HG03196 (cell line): ENCODE data around the gene FAM124A.
"Not testable (repeated sequence)": the region's sequence is repeated elsewhere in the genome, so short reads cannot be mapped to it uniquely, and the experiment has no call there.

ENCODE experiments used
- ATAC-seq: cut with Tn5 transposase; IDR thresholded peaks from one replicate; pipeline ENCODE4 v1.9.1; 2021; ENCODE audit not compliant: unreplicated experiment

Gene FAM124A

DNA sequence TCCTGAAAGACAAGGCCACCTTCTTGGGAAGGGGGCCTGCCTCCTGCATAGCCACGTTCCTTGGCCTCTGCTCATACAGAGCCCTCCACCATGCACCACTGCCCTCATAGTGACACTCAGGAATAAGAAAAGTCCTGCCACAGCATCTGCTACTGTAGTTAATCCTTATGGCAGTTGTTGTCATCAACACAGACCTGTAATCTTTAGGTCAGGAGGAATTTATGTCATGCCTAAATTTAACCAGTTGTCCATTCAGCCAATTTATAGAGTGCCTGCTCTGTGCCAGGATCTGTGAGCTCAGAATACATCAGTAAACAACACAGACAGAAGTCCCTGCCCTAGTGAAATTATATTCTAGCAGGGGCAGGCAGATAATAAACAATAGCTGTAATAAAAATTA is 44.4 kb downstream of the FAM124A start:
- no peak for ATAC-seq

DNA sequence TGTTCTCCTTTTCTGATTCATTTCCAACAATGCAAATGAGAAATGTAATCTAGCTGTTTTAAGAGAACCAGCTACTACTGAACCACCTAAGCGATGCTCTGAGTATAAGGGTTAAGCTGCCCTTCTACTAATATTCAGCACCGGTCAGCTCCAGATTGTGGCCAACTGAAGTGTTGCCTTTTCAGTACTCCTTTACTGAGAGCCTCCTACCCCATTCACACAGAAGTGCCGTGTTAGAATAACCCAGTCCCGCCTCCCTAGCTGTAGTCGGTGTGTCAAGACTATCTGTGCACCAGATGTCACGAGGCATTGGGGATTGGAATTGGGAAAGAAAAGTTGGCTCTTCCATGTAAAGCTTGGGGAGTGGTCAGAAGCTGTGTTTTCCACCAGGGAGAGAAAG is 45.4 kb downstream of the FAM124A start:
- ATAC-seq: no peak

DNA sequence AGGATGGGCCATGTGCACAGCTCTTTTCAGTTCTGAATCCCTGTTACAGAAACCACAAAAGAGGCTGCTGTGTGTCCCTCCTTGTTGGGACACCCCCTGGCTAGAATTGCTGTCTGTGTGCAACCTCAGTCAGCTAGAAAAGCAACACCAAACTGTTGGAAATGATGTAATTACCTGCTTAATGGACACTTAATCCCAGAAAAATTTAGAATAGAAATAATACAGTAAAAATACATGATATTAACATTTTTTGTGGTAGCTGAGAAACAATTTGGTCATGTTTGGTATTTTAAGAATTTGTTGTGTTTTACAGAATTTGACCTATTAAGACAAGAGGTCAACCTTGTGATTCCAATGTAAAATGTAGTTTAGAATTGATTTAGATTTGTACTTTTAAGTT is 46.8 kb downstream of the FAM124A start:
- no peak for ATAC-seq

DNA sequence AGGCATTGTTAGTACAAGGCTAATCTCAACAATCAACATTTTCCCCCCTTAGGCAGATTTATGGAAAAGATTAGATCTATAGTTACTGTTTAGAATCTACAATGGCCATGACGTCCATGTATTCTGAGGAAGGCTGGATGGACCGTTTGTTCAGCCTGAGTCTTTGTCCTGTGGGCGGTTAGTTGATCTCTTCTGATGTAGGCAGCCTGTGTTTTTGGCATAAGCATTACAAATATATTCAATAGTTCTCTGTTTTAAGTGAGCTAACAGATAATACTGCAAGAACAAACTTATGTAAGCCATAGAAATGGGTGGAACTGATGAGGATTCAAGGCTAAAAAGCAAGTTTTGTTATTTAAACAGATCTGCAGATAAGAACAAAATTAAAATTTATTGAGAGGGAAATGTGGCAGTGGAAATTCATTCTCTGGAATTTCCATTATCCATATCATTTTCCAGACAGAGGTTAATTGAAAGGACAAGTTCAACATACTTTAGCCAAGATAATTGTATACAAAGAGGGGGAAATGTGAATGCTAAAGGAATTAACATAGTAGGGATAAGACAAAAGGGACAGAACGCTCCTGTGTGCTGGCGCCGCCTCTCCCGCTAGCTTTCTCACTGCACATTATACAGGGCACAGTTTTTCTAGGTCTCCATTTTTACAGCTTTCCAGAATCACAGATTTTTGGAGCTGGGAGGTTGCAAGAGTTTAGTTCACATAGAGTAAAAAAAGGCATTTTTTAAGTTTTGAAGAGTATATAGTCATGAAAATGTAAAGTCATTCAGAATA is 48.6 kb downstream of the FAM124A start:
- ATAC-seq: no peak

DNA sequence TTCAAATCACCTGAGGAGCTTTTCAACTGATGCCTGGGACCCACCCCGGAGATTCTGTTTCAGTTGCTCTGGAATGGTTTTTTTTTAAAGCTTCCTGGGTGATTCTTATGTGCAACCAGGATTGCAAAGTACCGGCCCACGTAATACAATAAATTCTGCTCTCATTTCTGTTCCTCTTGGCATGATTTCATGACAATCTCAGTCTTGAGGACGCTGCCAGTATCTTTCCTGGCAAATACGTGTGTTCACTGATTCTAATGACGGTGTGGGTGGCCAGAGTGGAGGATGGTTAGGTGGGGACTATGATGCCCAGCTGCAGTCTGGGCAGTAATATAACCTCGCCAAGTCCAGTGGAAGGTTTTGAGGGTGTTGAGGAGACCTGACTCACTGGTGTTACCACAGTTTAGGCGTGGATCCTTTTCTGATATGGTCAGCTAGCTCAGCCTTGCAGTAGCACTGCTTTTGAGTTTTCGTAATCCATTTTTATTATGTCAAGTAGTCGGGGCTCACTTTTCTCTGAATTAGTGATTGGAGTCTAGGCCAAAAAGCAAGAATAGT is 49.4 kb downstream of the FAM124A start:
- no peak for ATAC-seq

DNA sequence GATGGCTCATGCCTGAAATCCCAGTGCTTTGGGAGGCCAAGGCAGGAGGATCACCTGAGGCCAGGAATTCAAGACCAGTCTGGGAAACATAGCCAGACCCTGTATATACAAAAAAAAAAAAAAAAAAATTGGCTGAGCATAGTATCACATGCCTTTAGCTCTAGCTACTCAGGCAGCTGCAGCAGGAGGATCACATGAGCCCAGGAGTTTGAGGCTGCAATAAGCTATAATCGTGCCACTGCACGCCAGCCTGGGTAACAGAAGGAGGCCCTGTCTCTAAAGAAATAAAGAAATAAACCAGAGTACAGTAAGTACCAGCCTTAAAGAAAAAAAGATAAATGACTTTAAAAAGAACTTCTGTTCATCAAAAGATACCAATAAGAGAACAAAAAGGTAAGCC is 52.9 kb downstream of the FAM124A start:
- ATAC-seq: no peak

DNA sequence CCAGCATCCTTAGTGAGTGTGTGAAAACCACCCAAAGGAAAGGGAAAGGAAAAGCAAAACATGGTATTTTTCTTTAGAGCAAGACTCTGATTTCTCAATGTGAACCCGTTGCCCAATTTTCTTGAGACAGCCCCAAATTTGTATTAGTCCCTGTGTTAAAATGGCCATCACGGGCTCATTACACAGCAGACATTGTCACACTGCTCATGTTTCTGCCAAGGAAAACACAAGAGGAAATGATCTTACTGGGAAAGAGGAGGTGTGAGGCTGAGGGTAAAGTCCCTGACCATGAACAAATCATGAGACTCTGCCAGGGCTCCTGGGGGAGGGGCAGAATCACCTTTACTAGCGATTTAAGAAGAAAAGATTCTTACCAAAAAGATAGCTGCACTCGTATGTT is 54.4 kb downstream of the FAM124A start:
- no peak for ATAC-seq

DNA sequence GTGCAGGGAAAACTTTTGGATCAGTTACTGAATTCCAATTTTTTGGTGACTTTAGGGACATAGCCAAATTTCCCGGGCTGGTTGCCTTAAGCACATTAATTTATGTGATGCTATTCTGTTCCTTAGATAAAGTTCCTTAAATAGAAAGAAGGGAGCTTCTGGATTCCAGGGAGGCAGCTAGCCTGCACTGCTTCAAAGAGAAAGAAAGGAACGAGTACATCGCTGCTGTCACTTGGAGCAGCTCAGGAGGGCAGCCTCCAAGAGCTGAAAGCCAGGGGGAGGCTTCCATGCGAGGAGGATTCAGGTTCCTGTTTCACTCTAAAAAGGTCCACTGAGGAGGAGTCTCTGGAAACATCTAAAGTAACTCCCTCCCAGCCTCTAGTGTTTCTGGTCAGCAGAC is 55.7 kb downstream of the FAM124A start:
- no peak for ATAC-seq

DNA sequence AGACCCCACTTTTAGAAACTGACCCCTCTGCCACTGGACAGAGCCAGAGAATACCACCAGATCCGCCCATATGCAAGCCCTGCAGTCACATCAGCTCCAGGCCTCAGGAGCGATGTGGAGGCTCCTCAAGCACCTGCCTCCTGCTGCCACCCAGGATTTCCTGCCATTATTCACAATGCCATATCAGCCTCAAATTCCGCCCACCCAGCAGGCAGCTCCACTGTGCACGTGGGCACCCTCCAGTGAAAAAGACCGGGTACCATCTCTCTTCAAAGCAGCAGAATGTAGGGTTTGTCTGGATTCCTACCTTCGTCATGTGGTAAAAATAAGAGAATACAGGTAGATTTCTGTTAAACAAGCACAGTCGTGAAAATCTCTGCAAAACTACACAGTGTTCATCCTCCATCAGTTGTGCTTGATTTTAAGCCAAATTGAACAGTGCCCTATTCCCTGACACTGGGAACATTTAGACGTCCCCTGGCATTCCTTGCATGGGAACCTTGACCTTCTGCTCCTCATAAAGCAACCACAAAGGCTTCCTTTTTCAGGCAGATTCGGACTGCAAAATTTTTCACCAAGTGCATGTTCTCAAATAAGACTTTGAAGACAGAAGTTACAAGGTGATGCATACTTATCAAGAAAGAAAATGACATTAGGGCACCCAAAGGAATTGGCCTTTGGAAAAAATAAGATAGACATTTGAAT is 56.4 kb downstream of the FAM124A start:
- no peak for ATAC-seq

DNA sequence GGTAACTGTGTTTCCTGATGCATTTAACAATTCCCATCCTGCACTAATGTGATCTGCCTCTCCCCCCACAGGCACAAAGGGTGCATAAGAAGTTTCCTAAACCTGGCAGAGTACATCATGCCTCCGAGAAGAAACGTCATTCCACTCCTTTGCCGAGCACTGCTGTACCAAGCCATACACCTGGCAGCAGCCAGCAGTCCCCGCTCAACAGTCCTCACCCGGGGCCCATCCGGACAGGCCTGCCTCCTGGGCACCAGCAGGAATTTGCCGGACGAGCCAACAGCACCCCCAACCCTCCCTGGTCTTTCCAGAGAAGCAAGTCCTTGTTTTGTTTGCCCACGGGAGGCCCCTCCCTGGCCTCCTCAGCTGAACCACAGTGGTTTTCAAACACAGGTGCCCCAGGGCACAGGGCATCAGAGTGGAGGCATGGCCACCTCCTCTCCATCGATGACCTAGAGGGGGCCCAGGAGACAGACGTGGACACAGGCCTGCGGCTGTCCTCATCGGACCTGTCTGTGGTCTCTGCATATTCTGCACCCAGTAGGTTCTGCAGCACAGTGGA is 58.3 kb downstream of the FAM124A start:
- ATAC-seq: no peak

DNA sequence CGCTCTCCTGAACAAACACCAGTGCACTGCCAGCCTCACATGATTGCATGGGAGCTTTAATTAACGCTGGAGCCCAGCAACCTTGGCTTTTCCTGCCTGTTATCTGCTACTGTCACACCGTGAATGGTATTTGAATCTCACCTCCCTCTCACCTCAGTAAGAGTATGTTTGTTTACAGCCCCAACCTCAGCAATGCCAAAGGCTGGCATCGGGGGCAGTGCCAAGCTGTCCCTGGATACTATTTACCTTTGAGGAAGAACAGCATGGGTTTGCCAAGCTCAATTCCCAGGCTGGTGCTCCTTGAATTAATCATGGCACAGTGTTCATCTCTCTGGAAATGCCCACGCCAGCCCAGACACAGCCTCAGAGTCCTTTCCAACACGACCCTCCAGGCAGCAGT is 60.1 kb downstream of the FAM124A start:
- ATAC-seq: no peak

DNA sequence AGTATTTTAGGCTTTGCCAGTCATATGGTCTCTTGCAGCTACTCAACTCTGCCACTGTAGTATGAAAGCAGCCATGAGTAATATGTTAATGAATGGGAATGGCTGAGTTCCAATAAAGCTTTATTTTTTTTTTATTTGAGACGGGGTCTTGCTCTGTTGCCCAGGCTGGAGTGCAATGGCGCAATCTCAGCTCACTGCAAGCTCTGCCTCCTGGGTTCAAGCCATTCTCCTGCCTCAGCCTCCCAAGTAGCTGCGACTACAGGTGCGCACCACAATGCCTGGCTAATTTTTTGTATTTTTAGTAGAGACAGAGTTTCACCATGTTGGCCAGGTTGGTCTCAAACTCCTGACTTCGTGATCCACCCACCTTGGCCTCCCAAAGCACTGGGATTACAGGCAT is 60.7 kb downstream of the FAM124A start:
- ATAC-seq: not testable (repeated sequence)

DNA sequence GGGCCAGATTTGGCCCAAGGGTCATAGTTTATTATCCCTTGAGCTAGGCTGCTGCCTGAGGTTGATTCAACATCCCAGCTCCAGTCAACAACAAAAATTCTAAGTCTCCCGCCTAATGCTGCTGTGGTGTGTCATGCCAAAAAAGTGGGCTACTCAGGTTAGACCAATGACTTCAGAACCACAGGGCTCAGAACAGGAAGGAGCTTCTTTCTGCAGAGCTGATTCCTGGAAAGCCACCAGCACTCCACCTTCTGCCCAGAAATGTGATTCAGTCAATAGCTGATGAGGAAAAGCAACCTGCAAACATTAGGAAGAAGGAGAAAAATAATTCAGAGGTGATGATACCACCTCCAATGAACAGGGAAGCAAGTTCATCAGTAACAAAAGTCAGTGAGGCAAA is 61.2 kb downstream of the FAM124A start:
- no peak for ATAC-seq

DNA sequence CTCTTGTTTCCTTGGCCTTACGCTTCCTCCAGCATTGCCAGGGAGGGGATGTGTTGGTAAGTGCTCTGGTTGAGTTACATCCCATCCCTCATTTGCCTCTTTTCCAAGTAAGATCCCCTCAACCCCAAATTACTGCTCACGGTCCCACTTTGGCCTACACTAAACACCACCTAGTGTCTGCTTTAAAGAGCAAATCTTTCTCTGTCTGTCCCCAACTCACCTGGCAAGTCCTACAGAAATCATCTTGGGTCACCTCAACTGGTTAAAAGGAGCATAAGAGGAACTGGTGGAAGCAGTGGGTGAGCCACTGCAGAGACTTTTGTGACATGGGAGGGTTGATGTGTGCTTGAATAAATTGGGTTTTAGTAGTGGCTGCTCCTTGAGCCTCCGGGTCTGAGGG is 62.1 kb downstream of the FAM124A start:
- ATAC-seq: no peak

DNA sequence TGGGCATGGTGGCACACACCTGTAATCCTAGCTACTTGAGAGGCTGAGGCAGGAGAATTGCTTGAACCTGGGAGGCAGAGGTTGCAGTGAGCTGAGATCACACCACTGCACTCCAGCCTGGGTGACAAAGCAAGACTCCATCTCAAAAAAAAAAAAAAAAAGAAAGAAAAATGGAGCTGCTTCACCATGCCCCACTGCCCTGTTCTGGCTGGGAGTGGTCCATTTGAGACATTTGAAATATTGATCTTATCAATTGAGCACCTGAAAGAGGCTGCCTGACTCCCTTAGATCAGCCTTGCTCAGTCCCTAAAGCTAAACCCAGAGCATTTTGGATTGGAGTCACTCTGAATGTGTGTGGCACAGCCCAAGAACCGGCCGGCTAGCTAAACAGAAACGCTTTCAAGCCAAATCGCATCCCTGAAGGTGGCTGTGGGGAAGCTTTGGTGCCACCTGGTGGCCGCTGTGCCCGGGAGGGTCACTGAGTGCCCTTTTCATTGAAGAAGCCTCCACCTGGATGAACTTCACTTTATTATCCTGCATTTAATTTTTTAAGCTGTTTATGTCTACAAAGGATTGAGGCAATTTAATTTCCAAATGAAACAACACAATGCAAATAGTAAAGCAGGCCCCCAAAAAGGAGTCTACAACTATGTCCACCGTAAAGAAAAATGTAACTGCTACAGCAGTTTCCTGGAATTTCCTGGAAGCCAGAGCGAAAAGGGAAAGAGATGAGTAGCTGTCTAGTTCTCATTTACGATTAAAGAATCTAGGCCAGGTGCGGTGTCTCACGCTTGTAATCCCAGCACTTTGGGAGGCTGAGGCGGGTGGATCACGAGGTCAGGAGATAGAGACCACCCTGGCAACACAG is 64.2 kb downstream of the FAM124A start:
- no peak for ATAC-seq

DNA sequence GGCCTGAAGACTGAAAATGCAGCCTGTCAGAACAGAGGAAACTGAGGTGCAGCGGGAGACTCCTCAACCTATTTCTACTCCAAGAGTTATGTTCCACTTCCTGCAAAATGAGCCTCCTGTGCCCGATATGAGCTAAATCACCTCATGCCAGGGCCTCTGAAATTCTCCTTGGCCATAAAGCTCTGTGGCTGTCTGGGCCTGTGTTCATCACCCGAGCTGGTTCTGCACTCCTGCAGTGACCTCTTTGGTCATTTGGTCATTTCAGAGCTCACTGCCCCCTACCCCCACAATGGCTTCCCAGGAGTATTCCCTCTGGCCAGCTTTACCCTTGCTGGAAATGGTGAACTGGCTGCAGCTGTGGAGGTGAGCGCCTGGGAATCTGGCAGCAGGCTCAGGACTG is 65.6 kb downstream of the FAM124A start:
- no peak for ATAC-seq

DNA sequence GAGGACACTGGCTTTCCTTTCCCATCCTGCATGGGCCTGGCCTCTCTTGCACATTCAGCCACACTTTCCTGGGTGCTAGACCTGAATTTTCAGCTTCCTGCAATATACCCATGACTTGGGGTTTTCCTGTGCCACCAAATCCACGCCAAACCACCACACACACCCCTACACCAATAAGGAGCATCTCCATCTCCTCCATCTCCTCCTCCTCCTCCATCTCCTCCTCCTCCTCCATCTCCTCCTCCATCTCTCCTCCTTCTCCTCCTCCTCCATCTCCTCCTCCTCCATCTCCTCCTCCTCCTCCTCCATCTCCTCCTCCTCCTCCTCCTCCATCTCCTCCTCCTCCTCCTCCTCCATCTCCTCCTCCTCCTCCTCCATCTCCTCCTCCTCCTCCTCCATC is 66.1 kb downstream of the FAM124A start:
- ATAC-seq: not testable (repeated sequence)

DNA sequence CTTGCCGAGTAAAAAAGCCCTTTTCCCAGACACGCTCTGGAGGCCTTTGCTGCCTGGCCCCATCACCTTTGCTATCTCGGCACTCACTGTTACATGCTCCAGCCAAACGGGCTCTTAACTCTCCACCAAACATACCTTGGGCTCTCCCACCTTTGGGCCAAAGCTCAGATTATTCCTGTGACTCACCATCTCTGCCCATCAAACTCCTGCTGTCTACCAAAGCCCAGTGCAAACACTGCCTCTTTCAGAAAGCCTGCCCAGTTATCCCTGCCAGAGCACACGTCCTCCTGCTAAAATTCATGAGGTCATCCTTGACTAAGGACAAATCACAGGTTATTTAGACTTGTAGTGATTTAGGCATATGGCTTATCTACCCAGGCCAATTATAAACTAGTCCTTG is 69.1 kb downstream of the FAM124A start:
- ATAC-seq: no peak

DNA sequence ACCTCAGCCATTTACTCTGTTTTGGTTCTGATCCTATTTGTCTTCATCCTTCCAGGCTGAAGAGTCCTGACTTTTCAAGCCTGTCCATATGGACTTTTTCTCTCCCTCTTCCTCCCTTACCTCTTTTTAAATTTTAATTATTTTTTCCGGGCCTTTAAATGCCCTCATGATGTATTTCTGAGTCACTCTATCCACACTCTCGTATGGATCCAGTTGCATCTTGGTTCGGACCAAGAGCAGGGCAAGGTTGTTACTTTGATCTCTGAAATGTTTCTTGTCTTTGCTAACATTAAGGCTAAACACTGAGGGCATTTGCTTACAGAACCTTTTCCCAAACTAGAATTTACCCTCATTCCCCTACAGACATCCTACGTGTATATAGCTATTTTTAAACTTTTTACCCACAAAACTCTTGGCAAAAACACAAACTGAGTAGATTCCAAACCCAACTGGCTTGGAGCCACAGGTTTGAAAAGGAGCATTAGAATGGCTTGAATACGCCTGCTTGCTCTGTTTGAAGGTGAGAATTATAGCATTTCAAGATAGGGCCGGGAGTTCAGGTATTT is 69.9 kb downstream of the FAM124A start:
- no peak for ATAC-seq

DNA sequence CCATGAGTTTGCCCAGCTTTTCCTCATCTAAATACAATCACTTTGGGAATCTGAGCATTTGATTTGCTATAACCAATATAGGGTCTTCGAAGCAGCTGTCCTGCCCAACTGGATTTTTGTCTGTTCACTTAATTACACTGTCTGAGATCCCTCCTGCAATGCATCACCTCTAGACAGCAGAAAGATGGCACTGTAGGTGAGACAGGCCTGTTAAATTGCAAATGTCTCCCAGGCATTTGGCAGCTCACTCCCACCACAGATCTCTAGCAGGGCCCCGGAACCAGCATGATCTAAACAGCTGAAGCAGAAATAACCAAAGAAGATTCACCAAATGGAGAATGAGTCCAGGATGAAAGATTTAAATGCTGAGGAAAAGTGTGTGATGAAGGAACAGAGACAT is 75.4 kb downstream of the FAM124A start:
- ATAC-seq: no peak

DNA sequence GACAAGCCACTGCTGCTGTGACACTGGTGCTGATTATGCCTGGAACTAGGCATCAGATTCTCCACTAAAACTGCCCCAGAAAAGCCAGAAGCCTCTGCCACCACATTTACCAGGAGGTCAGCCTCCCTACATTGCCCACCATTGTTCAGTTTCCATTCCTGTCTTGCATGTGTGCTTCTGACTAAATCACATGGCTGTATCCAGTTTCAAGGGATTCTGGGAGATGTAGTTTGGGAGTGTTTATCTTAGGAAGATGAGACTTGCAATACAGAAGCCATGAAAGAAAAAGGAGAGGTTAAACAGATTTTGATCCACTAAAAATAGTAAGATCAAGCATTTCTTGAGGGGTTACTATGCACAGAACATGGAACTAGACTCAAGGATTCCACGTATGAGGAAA is 76.6 kb downstream of the FAM124A start:
- no peak for ATAC-seq
